Pancreas (tissue), 10 donors: ENCODE measurements around the gene RGS1. TPM values are rescaled to one million over a fixed set of nuclear protein-coding genes. Genes with fewer than 3 reads are reported as not detected.

Experiments used
- ATAC-seq, 4 donors: fragments of 200-7000 bp; cut with Tn5 transposase; one replicate each; pipeline versions ENCODE4 v1.8.0 to v1.9.1; 2020; ENCODE audit warnings: mild to moderate bottlenecking in 4 of 4, moderate library complexity in 4 of 4
- DNase-seq, 6 donors: peaks; one replicate each; pipeline ENCODE4 v3.0.0-alpha.2; 2020
- FAIRE-seq: peaks from 2 replicates; lab custom pipeline; 2012; peaks lifted over from hg19 to GRCh38; lab: Jason Lieb, UNC
- H3K27ac ChIP-seq, 4 donors: fragments of 200-600 bp; sonication (generic); 1 replicate in 3 of 4; 2 replicates in 1 of 4; pipeline versions ENCODE4 v1.5.0 to v1.8.0; 2020
- H3K27me3 ChIP-seq, 4 donors: fragments of 200-600 bp; one replicate each; pipeline ENCODE4 v1.8.0; 2021
- H3K36me3 ChIP-seq, 3 donors: fragments of 200-600 bp; sonication (generic) in 1 of 3; one replicate each; pipeline versions ENCODE4 v1.5.0 to v1.8.0; 2020 to 2021
- H3K4me1 ChIP-seq, 3 donors: fragments of 200-600 bp; one replicate each; pipeline ENCODE4 v1.8.0; 2021
- H3K4me3 ChIP-seq, 4 donors: fragments of 200-600 bp; sonication (generic) in 2 of 4; one replicate each; pipeline versions ENCODE4 v1.5.0 to v1.8.0; 2020 to 2021
- H3K9me3 ChIP-seq, 4 donors: fragments of 200-600 bp; one replicate each; pipeline ENCODE4 v1.8.0; 2021
- WGBS, 2 donors: extraction: QIAGEN DNeasy Blood & Tissue Kit; methylation state at CpG; one replicate each; pipeline ENCODE4 v1.1.7; 2013; 5-methylcytosine and 5-hydroxymethylcytosine counted together
- intact Hi-C, 3 donors: fragments of 100-400 bp; cut with DNase I; formaldehyde crosslinking; loops; one replicate each; pipeline versions ENCODE4 v1.11.1 to v1.14.2; 2022
- polyA plus RNA-seq, 2 donors: library from polyadenylated mRNA; stranded (reverse); fragments of 200-250 nt; gene quantifications; one replicate each; pipeline ENCODE4 v1.2.3, GENCODE V29; 2013
- total RNA-seq, 6 donors: library from RNA; stranded (reverse); fragmentation: NEBNext Ultra II Directional in 4 of 6; extraction: Animal tissue kit (Norgen Biotek cat#: 25700) in 4 of 6; gene quantifications; one replicate each; pipeline versions ENCODE4 v1.2.1 to v1.2.4, GENCODE V29; 2021 to 2023
- TF ChIP-seq, protein P1 (sequence below), 4 donors: fragments of 200-600 bp; sonication (generic) in 3 of 4; IDR thresholded peaks; one replicate each; pipeline versions ENCODE4 v1.5.0 to v1.8.0; 2021; ENCODE audit warnings: antibody characterized with exemption in 4 of 4
- donor health status: healthy with polysubstance abuse.
- donor health status: DM: no; HTN: no; CAD: no; lungs with moderate emphysema.
- donor health status: DM: no; HTN: no; CAD: no.
- donor health status: control.
- donor health status: control.
- donor health status: Bipolar disorder and iron deficiency.
- donor health status: DM: yes; HTN: yes; CAD: no.
- donor health status: DM: no; HTN: no; CAD: no.
- donor health status: DM: no; HTN: no; CAD: no.
- donor health status: DM: yes; HTN: yes; CAD: no.

The RGS1 gene
- total and polyA plus RNA-seq, 8 donors, result 0.55 to 77.1 (median 2.1) TPM

DNA sequence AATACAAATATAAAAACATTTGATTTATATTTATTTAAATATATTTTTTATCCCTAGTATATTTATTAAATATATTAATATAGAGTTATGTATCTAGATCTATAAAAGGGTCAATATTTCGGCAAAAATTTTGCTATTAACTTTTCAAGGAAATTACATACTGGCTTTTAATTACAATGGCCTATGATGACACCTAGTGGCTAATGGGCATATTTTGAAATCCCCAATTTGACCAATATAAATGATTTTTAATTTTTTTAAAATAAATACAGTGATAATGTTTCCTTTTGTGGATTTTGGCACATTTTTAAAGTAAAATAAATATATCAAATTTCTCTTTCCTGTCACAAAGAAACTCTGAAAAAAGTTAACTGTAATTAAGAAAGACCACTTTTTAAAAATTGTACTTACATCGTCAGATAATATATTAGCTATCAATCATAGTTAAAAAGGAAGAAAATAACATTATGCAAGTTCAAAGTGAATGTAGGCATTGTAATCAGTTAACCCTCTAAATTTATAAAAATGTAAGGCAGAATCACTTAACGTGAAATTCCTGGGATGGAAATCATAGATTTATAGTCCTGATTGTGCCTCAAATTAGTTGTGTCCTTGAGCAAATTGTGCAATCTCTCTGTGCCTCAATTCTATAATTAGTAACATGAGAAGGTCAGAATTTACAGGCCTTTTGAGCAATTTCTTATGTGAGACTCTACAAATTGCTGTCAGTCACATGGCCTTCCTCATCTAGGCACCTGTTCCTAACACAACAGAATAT is 34.7 kb downstream of the RGS1 start:
- Histone ChIP-seq H3K36me3 (no peaks in the 10 kb centered on the region), H3K4me1 (peaks cover 0 to 6% (median 0%) of the 10 kb centered on the region in 3 donors), H3K9me3 (no peaks in the 10 kb centered on the region), H3K4me3 (no peak overlapping the region), H3K27me3 (no peaks in the 10 kb centered on the region), H3K27ac (no peak overlapping the region)
- 19 to 26% methylated on average over 3 of the region's 3 CpGs for WGBS, 2 donors
- peak in 3 of 4 donors; percentile 34 to 61 (median 51) for ATAC-seq
- peak; percentile 99 for FAIRE-seq
- TF ChIP-seq, protein P1, sequence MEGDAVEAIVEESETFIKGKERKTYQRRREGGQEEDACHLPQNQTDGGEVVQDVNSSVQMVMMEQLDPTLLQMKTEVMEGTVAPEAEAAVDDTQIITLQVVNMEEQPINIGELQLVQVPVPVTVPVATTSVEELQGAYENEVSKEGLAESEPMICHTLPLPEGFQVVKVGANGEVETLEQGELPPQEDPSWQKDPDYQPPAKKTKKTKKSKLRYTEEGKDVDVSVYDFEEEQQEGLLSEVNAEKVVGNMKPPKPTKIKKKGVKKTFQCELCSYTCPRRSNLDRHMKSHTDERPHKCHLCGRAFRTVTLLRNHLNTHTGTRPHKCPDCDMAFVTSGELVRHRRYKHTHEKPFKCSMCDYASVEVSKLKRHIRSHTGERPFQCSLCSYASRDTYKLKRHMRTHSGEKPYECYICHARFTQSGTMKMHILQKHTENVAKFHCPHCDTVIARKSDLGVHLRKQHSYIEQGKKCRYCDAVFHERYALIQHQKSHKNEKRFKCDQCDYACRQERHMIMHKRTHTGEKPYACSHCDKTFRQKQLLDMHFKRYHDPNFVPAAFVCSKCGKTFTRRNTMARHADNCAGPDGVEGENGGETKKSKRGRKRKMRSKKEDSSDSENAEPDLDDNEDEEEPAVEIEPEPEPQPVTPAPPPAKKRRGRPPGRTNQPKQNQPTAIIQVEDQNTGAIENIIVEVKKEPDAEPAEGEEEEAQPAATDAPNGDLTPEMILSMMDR (IDR thresholded peaks at IDR 0.05), result peak in 2 of 4 donors; percentile 28
- intact Hi-C loops, result no loop called here
- DNase-seq, result no peak

DNA sequence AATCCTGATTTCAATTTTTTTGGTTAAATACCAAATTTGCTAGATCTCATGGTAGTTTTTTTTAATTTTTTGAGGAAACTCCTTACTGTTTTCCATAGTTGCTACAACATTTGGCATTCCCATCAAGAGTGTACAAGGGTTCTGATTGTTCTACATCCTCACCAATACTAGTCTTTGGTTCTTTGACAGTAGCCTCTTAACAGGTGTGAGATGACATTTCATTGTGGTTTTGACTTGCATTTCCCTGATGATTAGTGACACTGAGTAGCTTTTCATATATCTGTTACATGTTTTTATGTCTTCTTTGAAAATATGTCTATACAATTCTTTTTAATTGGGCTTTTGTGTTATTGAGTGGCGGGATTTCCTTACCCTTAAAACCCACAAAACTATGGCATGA is 39.5 kb downstream of the RGS1 start:
- Histone ChIP-seq H3K4me3 (no peak overlapping the region), H3K27ac (no peak overlapping the region), H3K27me3 (no peaks in the 10 kb centered on the region), H3K9me3 (no peaks in the 10 kb centered on the region), H3K4me1 (peaks cover 0 to 6% (median 0%) of the 10 kb centered on the region in 3 donors), H3K36me3 (no peaks in the 10 kb centered on the region)
- no peak for ATAC-seq
- intact Hi-C loops, result no loop called here
- no peak for DNase-seq
- FAIRE-seq, result no peak
- TF ChIP-seq, protein P1 (IDR thresholded peaks at IDR 0.05), result no peak
- WGBS, 2 donors, result 93 to 97% methylated on average over 1 of the region's 1 CpG

- ATAC-seq (no peak), DNase-seq (no peak), FAIRE-seq (no peak)
- Histone ChIP-seq H3K27me3 (no peaks in the 10 kb centered on the region), H3K4me3 (no peak overlapping the region), H3K36me3 (no peaks in the 10 kb centered on the region), H3K4me1 (no peaks in the 10 kb centered on the region), H3K27ac (no peak overlapping the region), H3K9me3 (no peaks in the 10 kb centered on the region)
- intact Hi-C loops, result no loop called here
- TF ChIP-seq, protein P1 (IDR thresholded peaks at IDR 0.05), result no peak
Observed at GRCh38 chr1:192620071-192620635, 44.6 kb downstream of the RGS1 start.

- intact Hi-C loops, result no loop called here
Observed at GRCh38 chr1:192626366-192627179, 51.0 kb downstream of the RGS1 start.

More at GRCh38 chr1:192626366-192627179, 51.0 kb downstream of the RGS1 start:
- TF ChIP-seq, protein P1 (IDR thresholded peaks at IDR 0.05), result no peak
- FAIRE-seq (no peak), ATAC-seq (peak in 1 of 4 donors; percentile 51), DNase-seq (no peak)
- Histone ChIP-seq H3K9me3 (no peaks in the 10 kb centered on the region), H3K4me1 (peaks cover 6 to 19% (median 8%) of the 10 kb centered on the region in 3 donors), H3K27ac (no peak overlapping the region), H3K4me3 (no peak overlapping the region), H3K36me3 (no peaks in the 10 kb centered on the region), H3K27me3 (no peaks in the 10 kb centered on the region)
- WGBS, 2 donors, result 44 to 45% methylated on average over 3 of the region's 3 CpGs
